Stomach smooth muscle (tissue), 2 donors: ENCODE measurements around the gene CXCR2.

Experiments used
- H3K27ac ChIP-seq: one replicate; pipeline ENCODE4 v1.7.0; 2013; ENCODE audit warnings: mild to moderate bottlenecking, low read length, inconsistent platforms
- H3K27me3 ChIP-seq, 2 donors: one replicate each; pipeline ENCODE4 v1.7.0; 2013; ENCODE audit warnings: low read length in 2 of 2; ENCODE audit not compliant: insufficient read depth in 2 of 2, control insufficient read depth in 1 of 2
- H3K36me3 ChIP-seq, 2 donors: one replicate each; pipeline ENCODE4 v1.7.0; 2013; ENCODE audit warnings: low read length in 2 of 2; ENCODE audit not compliant: control insufficient read depth in 2 of 2, insufficient read depth in 2 of 2
- H3K4me1 ChIP-seq: one replicate; pipeline ENCODE4 v1.7.0; 2013; ENCODE audit warnings: low read length; ENCODE audit not compliant: control insufficient read depth, insufficient read depth
- H3K4me3 ChIP-seq, 2 donors: one replicate each; pipeline ENCODE4 v1.7.0; 2013; ENCODE audit warnings: low read length in 2 of 2
- H3K9ac ChIP-seq, 2 donors: one replicate each; pipeline ENCODE4 v1.7.0; 2013; ENCODE audit warnings: low read length in 2 of 2, mild to moderate bottlenecking in 1 of 2
- H3K9me3 ChIP-seq, 2 donors: one replicate each; pipeline ENCODE4 v1.7.0; 2013; ENCODE audit warnings: low read length in 2 of 2; ENCODE audit not compliant: control insufficient read depth in 2 of 2
- donor health status: healthy.
- donor health status: Pancreatic carcinoma.

The CXCR2 gene

GRCh38 chr2:218125626-218126080, at the start of gene CXCR2:
TSS of gene CXCR2 (plus strand) at chr2:218126028. CDS start at chr2:218134802, 8,774 bp downstream.
- H3K4me3 ChIP-seq, result no peak within 1 kb of the TSS

GRCh38 chr2:218077464-218078216, 48.2 kb upstream of the CXCR2 start:
- no peak overlapping the region for H3K4me3 ChIP-seq
- H3K27ac ChIP-seq, result no peak overlapping the region
- H3K9ac ChIP-seq, result no peak overlapping the region
- H3K9me3 ChIP-seq, result no peaks in the 10 kb centered on the region
- H3K27me3 ChIP-seq, result peaks cover 0 to 2% of the 10 kb centered on the region in 2 donors
- H3K4me1 ChIP-seq, result no peaks in the 10 kb centered on the region
- no peaks in the 10 kb centered on the region for H3K36me3 ChIP-seq

More at GRCh38 chr2:218125626-218126080, at the start of gene CXCR2:
- H3K27me3 ChIP-seq, result peaks cover 0 to 13% of the 10 kb centered on the region in 2 donors
- H3K27ac ChIP-seq, result no peak within 1 kb of the TSS
- peaks cover 3% of the 10 kb centered on the region for H3K4me1 ChIP-seq
- no peak within 1 kb of the TSS for H3K9ac ChIP-seq
- H3K36me3 ChIP-seq, result no peaks in the 10 kb centered on the region
- H3K9me3 ChIP-seq, result no peaks in the 10 kb centered on the region

GRCh38 chr2:218079943-218080913, 45.6 kb upstream of the CXCR2 start:
- no peaks in the 10 kb centered on the region for H3K36me3 ChIP-seq
- H3K9me3 ChIP-seq, result no peaks in the 10 kb centered on the region
- H3K27me3 ChIP-seq, result no peaks in the 10 kb centered on the region
- no peak overlapping the region for H3K4me3 ChIP-seq
- no peaks in the 10 kb centered on the region for H3K4me1 ChIP-seq
- no peak overlapping the region for H3K9ac ChIP-seq
- no peak overlapping the region for H3K27ac ChIP-seq

GRCh38 chr2:218081063-218081462, 44.8 kb upstream of the CXCR2 start:
- H3K9ac ChIP-seq, result no peak overlapping the region
- no peak overlapping the region for H3K27ac ChIP-seq
- no peak overlapping the region for H3K4me3 ChIP-seq
- H3K4me1 ChIP-seq, result no peaks in the 10 kb centered on the region
- H3K9me3 ChIP-seq, result peaks cover 0 to under 1% of the 10 kb centered on the region in 2 donors
- no peaks in the 10 kb centered on the region for H3K36me3 ChIP-seq
- H3K27me3 ChIP-seq, result no peaks in the 10 kb centered on the region

GRCh38 chr2:218081695-218082094, 44.1 kb upstream of the CXCR2 start:
- no peaks in the 10 kb centered on the region for H3K4me1 ChIP-seq
- no peaks in the 10 kb centered on the region for H3K36me3 ChIP-seq
- no peaks in the 10 kb centered on the region for H3K27me3 ChIP-seq
- no peak overlapping the region for H3K27ac ChIP-seq
- no peak overlapping the region for H3K4me3 ChIP-seq
- no peak overlapping the region for H3K9ac ChIP-seq
- peaks cover 2 to 7% of the 10 kb centered on the region in 2 donors for H3K9me3 ChIP-seq

- Histone ChIP-seq H3K4me3 (no peak overlapping the region), H3K36me3 (no peaks in the 10 kb centered on the region), H3K27me3 (no peaks in the 10 kb centered on the region), H3K9me3 (peaks cover 3 to 7% of the 10 kb centered on the region in 2 donors), H3K27ac (no peak overlapping the region), H3K9ac (no peak overlapping the region), H3K4me1 (no peaks in the 10 kb centered on the region)
These were observed 43.1 kb upstream of the CXCR2 start for GRCh38 chr2:218082586-218083351.

GRCh38 chr2:218083352-218083676, 42.5 kb upstream of the CXCR2 start:
- Histone ChIP-seq H3K27me3 (no peaks in the 10 kb centered on the region), H3K36me3 (no peaks in the 10 kb centered on the region), H3K27ac (no peak overlapping the region), H3K4me3 (no peak overlapping the region), H3K9me3 (peaks cover 3 to 7% of the 10 kb centered on the region in 2 donors), H3K9ac (no peak overlapping the region), H3K4me1 (no peaks in the 10 kb centered on the region)

- Histone ChIP-seq H3K4me3 (no peak overlapping the region), H3K36me3 (no peaks in the 10 kb centered on the region), H3K27ac (no peak overlapping the region), H3K9ac (no peak overlapping the region), H3K27me3 (peaks cover 0 to 2% of the 10 kb centered on the region in 2 donors), H3K4me1 (no peaks in the 10 kb centered on the region), H3K9me3 (peaks cover 3 to 7% of the 10 kb centered on the region in 2 donors)
These were observed 39.4 kb upstream of the CXCR2 start for GRCh38 chr2:218086478-218086877.

GRCh38 chr2:218089259-218089658, 36.6 kb upstream of the CXCR2 start:
- H3K27me3 ChIP-seq, result peaks cover 0 to 2% of the 10 kb centered on the region in 2 donors

GRCh38 chr2:218091746-218092145, 34.1 kb upstream of the CXCR2 start:
- Histone ChIP-seq H3K9ac (no peak overlapping the region), H3K36me3 (no peaks in the 10 kb centered on the region), H3K27me3 (peaks cover 0 to 2% of the 10 kb centered on the region in 2 donors), H3K27ac (no peak overlapping the region), H3K9me3 (peaks cover 0 to under 1% of the 10 kb centered on the region in 2 donors), H3K4me1 (no peaks in the 10 kb centered on the region), H3K4me3 (no peak overlapping the region)

More at GRCh38 chr2:218089259-218089658, 36.6 kb upstream of the CXCR2 start:
- no peaks in the 10 kb centered on the region for H3K4me1 ChIP-seq
- no peaks in the 10 kb centered on the region for H3K36me3 ChIP-seq
- no peak overlapping the region for H3K9ac ChIP-seq
- H3K9me3 ChIP-seq, result peaks cover 3 to 7% of the 10 kb centered on the region in 2 donors
- no peak overlapping the region for H3K4me3 ChIP-seq
- no peak overlapping the region for H3K27ac ChIP-seq
